BLaER1 treated with 17β-estradiol and CSF1 and Interleukin-3, amounts not matched to agents 10 nM and 100 nM (cell line): ENCODE data around the gene WWTR1.
A peak's percentile ranks its signal among the peaks of the same experiment; 100 is the strongest.

Source experiments
- H3K27ac ChIP-seq, 11 experiments: shearing (Covaris generic); formaldehyde crosslinking; 2 replicates each; pipeline ENCODE4 v1.8.1; 2022
- H3K27me3 ChIP-seq, 11 experiments: shearing (Covaris generic); formaldehyde crosslinking; 2 replicates each; pipeline ENCODE4 v1.8.1; 2022
- H3K36me3 ChIP-seq, 11 experiments: shearing (Covaris generic); formaldehyde crosslinking; 2 replicates each; pipeline ENCODE4 v1.8.1; 2022
- H3K4me1 ChIP-seq, 10 experiments: shearing (Covaris generic); formaldehyde crosslinking; 2 replicates each; pipeline ENCODE4 v1.8.1; 2022
- H3K4me2 ChIP-seq, 11 experiments: shearing (Covaris generic); formaldehyde crosslinking; 2 replicates each; pipeline ENCODE4 v1.8.1; 2022
- H3K4me3 ChIP-seq, 10 experiments: shearing (Covaris generic); formaldehyde crosslinking; 2 replicates each; pipeline ENCODE4 v1.8.1; 2022
- H3K9ac ChIP-seq, 11 experiments: shearing (Covaris generic); formaldehyde crosslinking; 2 replicates each; pipeline ENCODE4 v1.8.1; 2022
- H3K9me3 ChIP-seq, 11 experiments: shearing (Covaris generic); formaldehyde crosslinking; replicated peaks in 1 of 11; 2 replicates each; pipeline ENCODE4 v1.8.1; 2022
- H4K20me1 ChIP-seq, 11 experiments: shearing (Covaris generic); formaldehyde crosslinking; 2 replicates each; pipeline ENCODE4 v1.8.1; 2022
- Cebpa-rat ChIP-seq, 11 experiments: shearing (Covaris generic); IDR thresholded peaks; 2 replicates each; pipeline ENCODE4 v1.8.1; 2022

The WWTR1 gene

GRCh38 chr3:149523512-149524299 lies 134.1 kb downstream of the WWTR1 start:
- Histone ChIP-seq H3K4me1 (no peaks in the 10 kb centered on the region), H3K9me3 (no peaks in the 10 kb centered on the region), H3K27ac (no peak overlapping the region), H4K20me1 (no peaks in the 10 kb centered on the region), H3K36me3 (no peaks in the 10 kb centered on the region), H3K4me3 (no peak overlapping the region), H3K9ac (no peak overlapping the region), H3K27me3 (no peaks in the 10 kb centered on the region), H3K4me2 (no peak overlapping the region)
- TF ChIP-seq Cebpa-rat (IDR thresholded peaks at IDR 0.05), result no peak

DNA sequence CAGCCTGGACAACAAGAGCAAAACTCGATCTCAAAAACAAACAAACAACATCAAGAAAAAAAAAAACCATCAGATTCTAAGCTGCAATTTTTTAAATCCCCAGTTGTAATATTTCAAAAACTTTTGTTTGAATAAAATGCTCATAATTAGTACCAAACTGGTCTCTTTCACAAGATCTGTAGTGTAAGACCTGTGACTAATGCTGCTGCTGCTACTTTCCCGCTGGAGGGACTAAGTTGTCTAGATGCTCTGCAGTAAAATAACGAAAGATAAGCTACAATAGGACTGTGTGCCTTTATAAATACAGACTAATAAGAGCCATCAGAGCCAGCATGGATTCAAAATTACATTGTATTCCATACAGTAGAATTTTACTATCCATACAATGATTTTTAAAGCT lies 137.9 kb downstream of the WWTR1 start:
- no peak for TF ChIP-seq Cebpa-rat (IDR thresholded peaks at IDR 0.05)
- H3K36me3 ChIP-seq, result no peaks in the 10 kb centered on the region
- H3K9ac ChIP-seq, result no peak overlapping the region
- H3K27ac ChIP-seq, result no peak overlapping the region
- no peaks in the 10 kb centered on the region for H4K20me1 ChIP-seq
- H3K9me3 ChIP-seq, result no peaks in the 10 kb centered on the region
- no peaks in the 10 kb centered on the region for H3K27me3 ChIP-seq
- H3K4me1 ChIP-seq, result no peaks in the 10 kb centered on the region
- no peak overlapping the region for H3K4me2 ChIP-seq
- H3K4me3 ChIP-seq, result no peak overlapping the region

GRCh38 chr3:149516920-149517319 lies 140.9 kb downstream of the WWTR1 start:
- H3K9me3 ChIP-seq, result no peaks in the 10 kb centered on the region
- no peak for TF ChIP-seq Cebpa-rat (IDR thresholded peaks at IDR 0.05)
- no peak overlapping the region for H3K4me3 ChIP-seq
- H3K36me3 ChIP-seq, result no peaks in the 10 kb centered on the region
- no peak overlapping the region for H3K27ac ChIP-seq
- H3K27me3 ChIP-seq, result no peaks in the 10 kb centered on the region
- no peak overlapping the region for H3K9ac ChIP-seq
- no peaks in the 10 kb centered on the region for H4K20me1 ChIP-seq
- no peak overlapping the region for H3K4me2 ChIP-seq
- no peaks in the 10 kb centered on the region for H3K4me1 ChIP-seq

DNA sequence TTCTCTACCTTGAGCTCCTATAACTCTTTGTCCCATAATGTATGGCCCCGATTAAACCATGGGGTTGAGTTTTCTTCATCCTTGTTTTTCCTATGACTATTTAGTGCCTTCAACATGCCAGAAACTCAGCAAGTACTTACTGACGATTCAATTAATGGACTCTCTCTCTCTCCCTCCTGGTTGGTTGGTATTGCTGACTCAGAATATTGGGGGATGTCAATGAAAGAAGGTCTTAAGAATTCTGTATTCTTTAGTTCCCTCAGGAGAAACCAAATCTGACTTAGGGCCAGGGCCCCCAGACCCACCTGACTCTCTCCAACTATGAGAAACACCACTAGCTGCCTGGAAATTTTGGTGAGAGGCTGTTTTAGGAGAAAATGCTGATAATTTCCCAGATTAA lies 142.6 kb downstream of the WWTR1 start:
- no peak for TF ChIP-seq Cebpa-rat (IDR thresholded peaks at IDR 0.05)
- Histone ChIP-seq H3K4me2 (no peak overlapping the region), H3K36me3 (no peaks in the 10 kb centered on the region), H3K27me3 (no peaks in the 10 kb centered on the region), H3K9me3 (no peaks in the 10 kb centered on the region), H3K9ac (no peak overlapping the region), H3K27ac (no peak overlapping the region), H3K4me1 (peaks cover 0 to 7% (median 0%) of the 10 kb centered on the region in 10 experiments; a peak in 6 of 20 replicates), H3K4me3 (no peak overlapping the region), H4K20me1 (no peaks in the 10 kb centered on the region)

DNA sequence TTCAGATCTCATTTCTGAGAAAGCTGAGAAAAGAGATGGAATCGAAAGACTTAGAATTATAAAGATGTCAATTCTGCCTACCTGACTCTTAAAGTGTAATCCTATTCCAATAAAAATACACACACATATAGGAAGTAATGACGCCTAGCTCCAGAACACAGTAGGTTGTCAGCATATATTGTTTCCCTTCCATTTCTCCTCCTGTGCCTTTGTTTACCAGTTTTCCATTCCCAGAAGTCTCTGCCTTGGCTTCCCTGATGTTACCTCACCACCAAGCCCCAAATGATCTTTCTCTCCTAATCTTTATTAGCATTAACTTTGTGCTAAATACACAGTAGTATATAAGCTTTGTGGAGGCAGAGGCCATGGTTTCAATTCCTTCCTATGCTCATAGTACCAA lies 143.4 kb downstream of the WWTR1 start:
- no peaks in the 10 kb centered on the region for H3K36me3 ChIP-seq
- no peak for TF ChIP-seq Cebpa-rat (IDR thresholded peaks at IDR 0.05)
- H3K4me2 ChIP-seq, result no peak overlapping the region
- no peaks in the 10 kb centered on the region for H3K27me3 ChIP-seq
- no peak overlapping the region for H3K4me3 ChIP-seq
- H3K4me1 ChIP-seq, result peaks cover 0 to 15% (median 0%) of the 10 kb centered on the region in 10 experiments; a peak in 6 of 20 replicates
- H3K9me3 ChIP-seq, result no peaks in the 10 kb centered on the region
- no peak overlapping the region for H3K27ac ChIP-seq
- H3K9ac ChIP-seq, result no peak overlapping the region
- no peaks in the 10 kb centered on the region for H4K20me1 ChIP-seq

GRCh38 chr3:149512073-149512782 lies 145.6 kb downstream of the WWTR1 start:
- no peak for TF ChIP-seq Cebpa-rat (IDR thresholded peaks at IDR 0.05)
- Histone ChIP-seq H3K36me3 (no peaks in the 10 kb centered on the region), H3K9ac (no peak overlapping the region), H4K20me1 (no peaks in the 10 kb centered on the region), H3K27ac (no peak overlapping the region), H3K9me3 (no peaks in the 10 kb centered on the region), H3K4me3 (no peak overlapping the region), H3K27me3 (no peaks in the 10 kb centered on the region), H3K4me1 (peaks cover 0 to 38% (median 6%) of the 10 kb centered on the region in 10 experiments; a peak in 10 of 20 replicates), H3K4me2 (no peak overlapping the region)

- H3K4me2 ChIP-seq, result no peak overlapping the region
- TF ChIP-seq Cebpa-rat (IDR thresholded peaks at IDR 0.05), result no peak
- no peaks in the 10 kb centered on the region for H3K36me3 ChIP-seq
- H3K27ac ChIP-seq, result no peak overlapping the region
- no peak overlapping the region for H3K9ac ChIP-seq
- H3K27me3 ChIP-seq, result no peaks in the 10 kb centered on the region
- H3K4me3 ChIP-seq, result no peak overlapping the region
- no peaks in the 10 kb centered on the region for H3K9me3 ChIP-seq
- no peaks in the 10 kb centered on the region for H4K20me1 ChIP-seq
- peaks cover 0 to 48% (median 6%) of the 10 kb centered on the region in 10 experiments; a peak in 10 of 20 replicates for H3K4me1 ChIP-seq
Observed at GRCh38 chr3:149511040-149511626, 146.7 kb downstream of the WWTR1 start.

GRCh38 chr3:149510480-149510879 lies 147.3 kb downstream of the WWTR1 start:
- Histone ChIP-seq H3K27me3 (no peaks in the 10 kb centered on the region), H3K9ac (no peak overlapping the region), H3K27ac (no peak overlapping the region), H3K4me1 (peaks cover 0 to 55% (median 6%) of the 10 kb centered on the region in 10 experiments; a peak in 10 of 20 replicates), H3K9me3 (no peaks in the 10 kb centered on the region), H3K4me2 (peak overlapping the region in 3 of 11 experiments; percentile 82 to 92 (median 86); a peak in 5 of 22 replicates), H3K36me3 (no peaks in the 10 kb centered on the region), H4K20me1 (no peaks in the 10 kb centered on the region), H3K4me3 (no peak overlapping the region)
- no peak for TF ChIP-seq Cebpa-rat (IDR thresholded peaks at IDR 0.05)

- Histone ChIP-seq H3K36me3 (no peaks in the 10 kb centered on the region), H4K20me1 (no peaks in the 10 kb centered on the region), H3K9me3 (no peaks in the 10 kb centered on the region), H3K4me3 (no peak overlapping the region), H3K9ac (no peak overlapping the region), H3K27ac (peak overlapping the region in 4 of 11 experiments; percentile 19 to 82 (median 74); a peak in 5 of 22 replicates), H3K4me2 (peak overlapping the region in 3 of 11 experiments; percentile 82 to 92 (median 86); a peak in 6 of 22 replicates), H3K27me3 (no peaks in the 10 kb centered on the region), H3K4me1 (peaks cover 0 to 61% (median 6%) of the 10 kb centered on the region in 10 experiments; a peak in 10 of 20 replicates)
- TF ChIP-seq Cebpa-rat (IDR thresholded peaks at IDR 0.05), result no peak
Observed at GRCh38 chr3:149509526-149509925, 148.3 kb downstream of the WWTR1 start.
